Endothelial cell (in vitro differentiated cells): ENCODE results near the gene ADD1. TPM values are rescaled to one million over a fixed set of nuclear protein-coding genes. Genes with fewer than 3 reads are reported as not detected.

ENCODE experiments used
- DNase-seq: peaks from one replicate; pipeline ENCODE4 v3.0.0; 2021; ENCODE audit warnings: low spot score
- H3K27ac Mint-ChIP-seq: one replicate; pipeline ENCODE4 v1.8.0; 2021; ENCODE audit warnings: mixed read lengths, inconsistent platforms; ENCODE audit not compliant: unreplicated experiment
- H3K27me3 Mint-ChIP-seq: one replicate; pipeline ENCODE4 v1.8.0; 2021; ENCODE audit warnings: mild to moderate bottlenecking, moderate library complexity, mixed read lengths, inconsistent platforms; ENCODE audit not compliant: unreplicated experiment
- H3K36me3 Mint-ChIP-seq: one replicate; pipeline ENCODE4 v1.8.0; 2021; ENCODE audit warnings: mild to moderate bottlenecking, low read depth, mixed read lengths, inconsistent platforms; ENCODE audit not compliant: unreplicated experiment
- H3K4me1 Mint-ChIP-seq: one replicate; pipeline ENCODE4 v1.8.0; 2021; ENCODE audit warnings: mild to moderate bottlenecking, mixed read lengths, inconsistent platforms; ENCODE audit not compliant: unreplicated experiment
- H3K4me3 Mint-ChIP-seq: one replicate; pipeline ENCODE4 v1.8.0; 2021; ENCODE audit warnings: mild to moderate bottlenecking, mixed read lengths, inconsistent platforms; ENCODE audit not compliant: unreplicated experiment
- H3K9me3 Mint-ChIP-seq: one replicate; pipeline ENCODE4 v1.8.0; 2021; ENCODE audit warnings: mixed read lengths, inconsistent platforms; ENCODE audit not compliant: unreplicated experiment
- total RNA-seq: library from RNA; stranded (reverse); fragmentation: NEBNext Ultra II Directional; extraction: Animal tissue kit (Norgen Biotek cat#: 25700); gene quantifications from one replicate; pipeline ENCODE4 v1.2.1, GENCODE V29; 2021; ENCODE audit not compliant: unreplicated experiment
- TF ChIP-seq, protein P1 (sequence below): fragments of 200-600 bp; sonication (generic); IDR thresholded peaks from one replicate; pipeline ENCODE4 v1.5.0; 2021; ENCODE audit warnings: antibody characterized with exemption; ENCODE audit not compliant: unreplicated experiment

Gene ADD1
- total RNA-seq, 1 donor from 2014 or later = 337 TPM

- TF ChIP-seq, protein P1, sequence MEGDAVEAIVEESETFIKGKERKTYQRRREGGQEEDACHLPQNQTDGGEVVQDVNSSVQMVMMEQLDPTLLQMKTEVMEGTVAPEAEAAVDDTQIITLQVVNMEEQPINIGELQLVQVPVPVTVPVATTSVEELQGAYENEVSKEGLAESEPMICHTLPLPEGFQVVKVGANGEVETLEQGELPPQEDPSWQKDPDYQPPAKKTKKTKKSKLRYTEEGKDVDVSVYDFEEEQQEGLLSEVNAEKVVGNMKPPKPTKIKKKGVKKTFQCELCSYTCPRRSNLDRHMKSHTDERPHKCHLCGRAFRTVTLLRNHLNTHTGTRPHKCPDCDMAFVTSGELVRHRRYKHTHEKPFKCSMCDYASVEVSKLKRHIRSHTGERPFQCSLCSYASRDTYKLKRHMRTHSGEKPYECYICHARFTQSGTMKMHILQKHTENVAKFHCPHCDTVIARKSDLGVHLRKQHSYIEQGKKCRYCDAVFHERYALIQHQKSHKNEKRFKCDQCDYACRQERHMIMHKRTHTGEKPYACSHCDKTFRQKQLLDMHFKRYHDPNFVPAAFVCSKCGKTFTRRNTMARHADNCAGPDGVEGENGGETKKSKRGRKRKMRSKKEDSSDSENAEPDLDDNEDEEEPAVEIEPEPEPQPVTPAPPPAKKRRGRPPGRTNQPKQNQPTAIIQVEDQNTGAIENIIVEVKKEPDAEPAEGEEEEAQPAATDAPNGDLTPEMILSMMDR = no peak
- peak overlapping the region; percentile 77 for H3K27ac Mint-ChIP-seq
- peaks cover 19% of the 10 kb centered on the region for H3K36me3 Mint-ChIP-seq
- H3K4me3 Mint-ChIP-seq = peak overlapping the region; percentile 92
- DNase-seq = peak; percentile 93
- H3K4me1 Mint-ChIP-seq = peaks cover 15% of the 10 kb centered on the region
- no peaks in the 10 kb centered on the region for H3K9me3 Mint-ChIP-seq
- H3K27me3 Mint-ChIP-seq = peaks cover 15% of the 10 kb centered on the region
Measured at GRCh38 chr4:2934813-2935761, 91.4 kb downstream of the ADD1 start.

DNA sequence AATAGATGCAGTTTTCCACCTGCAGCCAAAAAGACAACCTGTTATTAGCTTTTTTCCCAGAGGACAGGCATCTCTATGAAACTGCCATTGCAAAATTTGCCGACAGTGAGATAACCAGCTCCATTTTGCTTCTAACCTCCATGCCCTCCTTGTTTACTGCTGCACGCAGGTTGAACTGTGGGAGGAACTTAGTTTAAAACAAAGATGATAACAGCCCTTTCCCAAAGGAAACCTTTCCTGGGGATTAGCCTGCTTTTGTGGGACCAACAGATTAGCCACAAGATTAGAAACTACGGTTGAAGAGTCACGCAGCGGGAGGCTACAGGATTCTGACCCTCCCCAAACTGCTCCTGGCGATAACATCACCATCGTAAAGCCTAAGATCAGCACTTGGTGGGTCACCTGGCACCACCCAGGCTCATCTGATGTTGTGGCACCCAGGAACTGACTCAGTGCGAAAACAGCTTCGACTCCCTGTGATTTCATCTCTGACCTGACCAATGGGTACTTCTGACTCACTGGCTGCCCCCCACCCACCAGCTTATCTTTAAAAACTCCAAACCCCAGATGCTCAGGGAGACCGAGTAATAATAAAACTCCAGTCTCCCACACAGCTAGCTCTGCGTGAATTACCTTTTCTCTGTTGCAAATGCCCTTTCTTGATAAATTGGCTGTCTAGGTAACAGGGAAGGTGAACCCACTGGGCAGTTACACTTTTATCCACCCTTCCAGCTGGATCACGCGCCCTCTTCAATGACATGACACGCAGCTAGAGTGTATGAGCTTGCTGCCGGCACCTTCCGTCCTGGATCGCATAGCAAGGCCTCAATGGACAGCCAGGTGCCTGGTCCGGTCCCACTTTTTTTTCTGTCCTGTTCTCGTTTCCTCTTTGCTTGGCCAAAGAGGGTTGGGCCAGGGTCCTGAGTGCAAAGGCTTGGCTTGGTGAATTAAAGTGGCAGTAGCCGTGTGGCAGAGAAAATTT, 92.4 kb downstream of the ADD1 start:
- H3K9me3 Mint-ChIP-seq = no peaks in the 10 kb centered on the region
- TF ChIP-seq, protein P1 = no peak
- DNase-seq = no peak
- H3K4me1 Mint-ChIP-seq = peaks cover 15% of the 10 kb centered on the region
- peak overlapping the region; percentile 77 for H3K27ac Mint-ChIP-seq
- H3K27me3 Mint-ChIP-seq = peaks cover 13% of the 10 kb centered on the region
- peak overlapping the region; percentile 92 for H3K4me3 Mint-ChIP-seq
- H3K36me3 Mint-ChIP-seq = peaks cover 24% of the 10 kb centered on the region

DNA sequence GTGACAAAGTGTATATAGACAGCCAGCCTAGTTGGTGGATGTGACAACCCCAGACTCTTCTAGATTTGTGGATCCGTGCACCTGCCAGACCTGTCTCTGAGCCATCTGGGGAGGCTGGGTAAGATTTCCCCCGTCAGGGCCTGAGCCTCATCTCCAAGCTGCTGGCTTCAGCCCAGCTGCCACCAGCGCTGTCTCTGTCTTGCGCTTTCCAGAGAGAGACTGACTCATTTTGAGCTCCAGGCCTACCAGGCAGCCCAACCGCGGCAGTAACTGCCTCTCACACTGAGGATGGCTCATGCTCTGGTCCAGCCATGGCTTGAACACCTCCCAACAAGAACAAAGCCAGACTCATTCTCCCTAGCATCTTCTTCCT, 93.1 kb downstream of the ADD1 start:
- no peaks in the 10 kb centered on the region for H3K9me3 Mint-ChIP-seq
- TF ChIP-seq, protein P1 = no peak
- peaks cover 12% of the 10 kb centered on the region for H3K4me1 Mint-ChIP-seq
- peaks cover 24% of the 10 kb centered on the region for H3K36me3 Mint-ChIP-seq
- no peak for DNase-seq
- H3K27me3 Mint-ChIP-seq = peaks cover 9% of the 10 kb centered on the region
- no peak overlapping the region for H3K4me3 Mint-ChIP-seq
- H3K27ac Mint-ChIP-seq = no peak overlapping the region

GRCh38 chr4:2937146-2937857, 93.7 kb downstream of the ADD1 start:
- H3K27me3 Mint-ChIP-seq = peaks cover 7% of the 10 kb centered on the region
- no peaks in the 10 kb centered on the region for H3K9me3 Mint-ChIP-seq
- H3K4me1 Mint-ChIP-seq = peaks cover 10% of the 10 kb centered on the region
- H3K27ac Mint-ChIP-seq = no peak overlapping the region
- H3K4me3 Mint-ChIP-seq = no peak overlapping the region
- peaks cover 25% of the 10 kb centered on the region for H3K36me3 Mint-ChIP-seq
- TF ChIP-seq, protein P1 = no peak
- no peak for DNase-seq
